ENCODE measurements around the gene ACSS1.
"Not testable (repeated sequence)": the region's sequence is repeated elsewhere in the genome, so short reads cannot be mapped to it uniquely, and the experiment has no call there.

GRCh38 chr20:25001323-25001722, 56.6 kb downstream of the ACSS1 start:
- not testable (repeated sequence) for TF ChIP-seq EZH2phosphoT487 (IDR thresholded peaks at IDR 0.05; ENCODE audit: borderline replicate concordance); CTCF (conservative IDR thresholded peaks at IDR 0.05; ENCODE audit: low read length)

Data from Loucy (cell line).